ENCODE results near the gene NXNL2.

The NXNL2 gene

GRCh38 chr9:88503081-88503844 is 31.7 kb upstream of the NXNL2 start:
- Histone ChIP-seq H3K9ac (ENCODE audit: insufficient read length, low read depth) (no peak overlapping the region), H3K4me1 (ENCODE audit: insufficient read depth, insufficient read length) (peaks cover 7% of the 10 kb centered on the region), H3K4me3 (ENCODE audit: insufficient read length, low read depth) (no peak overlapping the region), H3K36me3 (ENCODE audit: insufficient read depth, insufficient read length, low read length) (no peaks in the 10 kb centered on the region), H3K9me3 (ENCODE audit: insufficient read depth, low read length) (0 out of 2 replicates have a peak, but pooled peaks cover under 1% of the 10 kb centered on the region), H3K27me3 (ENCODE audit: insufficient read depth, insufficient read length) (no peaks in the 10 kb centered on the region)
- no peak for DNase-seq (ENCODE audit: low read depth, low spot score)
- no peak for TF ChIP-seq YY1 (IDR thresholded peaks at IDR 0.05; ENCODE audit: insufficient read depth, insufficient read length)
- no peak for TF ChIP-seq SUZ12 (IDR thresholded peaks at IDR 0.05; ENCODE audit: extremely low read depth, insufficient read depth, insufficient read length)
- no peak for TF ChIP-seq ZNF274 (IDR thresholded peaks at IDR 0.05; ENCODE audit: low read depth, low read length)

GRCh38 chr9:88503845-88504764 is 30.9 kb upstream of the NXNL2 start:
- Histone ChIP-seq H3K9me3 (ENCODE audit: insufficient read depth, low read length) (peaks cover 9% of the 10 kb centered on the region; the same call in 1 of the 2 replicates), H3K36me3 (ENCODE audit: insufficient read depth, insufficient read length, low read length) (no peaks in the 10 kb centered on the region), H3K4me1 (ENCODE audit: insufficient read depth, insufficient read length) (peaks cover 7% of the 10 kb centered on the region), H3K9ac (ENCODE audit: insufficient read length, low read depth) (no peak overlapping the region), H3K27me3 (ENCODE audit: insufficient read depth, insufficient read length) (no peaks in the 10 kb centered on the region), H3K4me3 (ENCODE audit: insufficient read length, low read depth) (no peak overlapping the region)
- TF ChIP-seq YY1 (IDR thresholded peaks at IDR 0.05; ENCODE audit: insufficient read depth, insufficient read length) (no peak), ZNF274 (IDR thresholded peaks at IDR 0.05; ENCODE audit: low read depth, low read length) (no peak), SUZ12 (IDR thresholded peaks at IDR 0.05; ENCODE audit: extremely low read depth, insufficient read depth, insufficient read length) (no peak)
- no peak for DNase-seq (ENCODE audit: low read depth, low spot score)

GRCh38 chr9:88508326-88508725 is 26.7 kb upstream of the NXNL2 start:
- no peak for DNase-seq (ENCODE audit: low read depth, low spot score)
- Histone ChIP-seq H3K4me3 (ENCODE audit: insufficient read length, low read depth) (no peak overlapping the region), H3K9ac (ENCODE audit: insufficient read length, low read depth) (no peak overlapping the region), H3K4me1 (ENCODE audit: insufficient read depth, insufficient read length) (no peaks in the 10 kb centered on the region), H3K36me3 (ENCODE audit: insufficient read depth, insufficient read length, low read length) (no peaks in the 10 kb centered on the region), H3K9me3 (ENCODE audit: insufficient read depth, low read length) (peaks cover 19% of the 10 kb centered on the region; the same call in 1 of the 2 replicates), H3K27me3 (ENCODE audit: insufficient read depth, insufficient read length) (no peaks in the 10 kb centered on the region)
- no peak for TF ChIP-seq YY1 (IDR thresholded peaks at IDR 0.05; ENCODE audit: insufficient read depth, insufficient read length)
- no peak for TF ChIP-seq ZNF274 (IDR thresholded peaks at IDR 0.05; ENCODE audit: low read depth, low read length)
- TF ChIP-seq SUZ12 (IDR thresholded peaks at IDR 0.05; ENCODE audit: extremely low read depth, insufficient read depth, insufficient read length) = no peak

GRCh38 chr9:88511906-88512305 is 23.1 kb upstream of the NXNL2 start:
- no peaks in the 10 kb centered on the region for H3K4me1 ChIP-seq (ENCODE audit: insufficient read depth, insufficient read length)
- no peaks in the 10 kb centered on the region for H3K36me3 ChIP-seq (ENCODE audit: insufficient read depth, insufficient read length, low read length)
- no peak for TF ChIP-seq SUZ12 (IDR thresholded peaks at IDR 0.05; ENCODE audit: extremely low read depth, insufficient read depth, insufficient read length)
- no peak for TF ChIP-seq YY1 (IDR thresholded peaks at IDR 0.05; ENCODE audit: insufficient read depth, insufficient read length)
- TF ChIP-seq ZNF274 (IDR thresholded peaks at IDR 0.05; ENCODE audit: low read depth, low read length) = no peak
- DNase-seq (ENCODE audit: low read depth, low spot score) = no peak
- H3K9me3 ChIP-seq (ENCODE audit: insufficient read depth, low read length) = peaks cover 37% of the 10 kb centered on the region
- no peak overlapping the region for H3K4me3 ChIP-seq (ENCODE audit: insufficient read length, low read depth)
- H3K9ac ChIP-seq (ENCODE audit: insufficient read length, low read depth) = no peak overlapping the region
- no peaks in the 10 kb centered on the region for H3K27me3 ChIP-seq (ENCODE audit: insufficient read depth, insufficient read length)

- H3K4me1 ChIP-seq (ENCODE audit: insufficient read depth, insufficient read length) = no peaks in the 10 kb centered on the region
- H3K9ac ChIP-seq (ENCODE audit: insufficient read length, low read depth) = no peak overlapping the region
Measured at GRCh38 chr9:88514247-88514646, 20.7 kb upstream of the NXNL2 start.

GRCh38 chr9:88521308-88521707 is 13.7 kb upstream of the NXNL2 start:
- DNase-seq (ENCODE audit: low read depth, low spot score) = peak; percentile 42
- TF ChIP-seq SUZ12 (IDR thresholded peaks at IDR 0.05; ENCODE audit: extremely low read depth, insufficient read depth, insufficient read length) (no peak), ZNF274 (IDR thresholded peaks at IDR 0.05; ENCODE audit: low read depth, low read length) (no peak), YY1 (IDR thresholded peaks at IDR 0.05; ENCODE audit: insufficient read depth, insufficient read length) (no peak)
- Histone ChIP-seq H3K4me3 (ENCODE audit: insufficient read length, low read depth) (no peak overlapping the region), H3K4me1 (ENCODE audit: insufficient read depth, insufficient read length) (peaks cover 7% of the 10 kb centered on the region), H3K9me3 (ENCODE audit: insufficient read depth, low read length) (no peaks in the 10 kb centered on the region), H3K36me3 (ENCODE audit: insufficient read depth, insufficient read length, low read length) (no peaks in the 10 kb centered on the region), H3K27me3 (ENCODE audit: insufficient read depth, insufficient read length) (no peaks in the 10 kb centered on the region), H3K9ac (ENCODE audit: insufficient read length, low read depth) (no peak overlapping the region)

More at GRCh38 chr9:88514247-88514646, 20.7 kb upstream of the NXNL2 start:
- Histone ChIP-seq H3K9me3 (ENCODE audit: insufficient read depth, low read length) (peaks cover 27% of the 10 kb centered on the region), H3K4me3 (ENCODE audit: insufficient read length, low read depth) (no peak overlapping the region), H3K36me3 (ENCODE audit: insufficient read depth, insufficient read length, low read length) (no peaks in the 10 kb centered on the region), H3K27me3 (ENCODE audit: insufficient read depth, insufficient read length) (no peaks in the 10 kb centered on the region)
- no peak for DNase-seq (ENCODE audit: low read depth, low spot score)
- TF ChIP-seq YY1 (IDR thresholded peaks at IDR 0.05; ENCODE audit: insufficient read depth, insufficient read length) (no peak), SUZ12 (IDR thresholded peaks at IDR 0.05; ENCODE audit: extremely low read depth, insufficient read depth, insufficient read length) (no peak), ZNF274 (IDR thresholded peaks at IDR 0.05; ENCODE audit: low read depth, low read length) (no peak)

GRCh38 chr9:88522360-88522759 is 12.6 kb upstream of the NXNL2 start:
- no peaks in the 10 kb centered on the region for H3K36me3 ChIP-seq (ENCODE audit: insufficient read depth, insufficient read length, low read length)
- no peak overlapping the region for H3K4me3 ChIP-seq (ENCODE audit: insufficient read length, low read depth)
- peaks cover 7% of the 10 kb centered on the region for H3K4me1 ChIP-seq (ENCODE audit: insufficient read depth, insufficient read length)
- H3K9me3 ChIP-seq (ENCODE audit: insufficient read depth, low read length) = no peaks in the 10 kb centered on the region
- TF ChIP-seq ZNF274 (IDR thresholded peaks at IDR 0.05; ENCODE audit: low read depth, low read length) (no peak), SUZ12 (IDR thresholded peaks at IDR 0.05; ENCODE audit: extremely low read depth, insufficient read depth, insufficient read length) (no peak), YY1 (IDR thresholded peaks at IDR 0.05; ENCODE audit: insufficient read depth, insufficient read length) (no peak)
- no peak overlapping the region for H3K9ac ChIP-seq (ENCODE audit: insufficient read length, low read depth)
- no peak for DNase-seq (ENCODE audit: low read depth, low spot score)
- no peaks in the 10 kb centered on the region for H3K27me3 ChIP-seq (ENCODE audit: insufficient read depth, insufficient read length)
